ENCODE data around the gene LCN6.
"Not testable (repeated sequence)": the region's sequence is repeated elsewhere in the genome, so short reads cannot be mapped to it uniquely, and the experiment has no call there.

The LCN6 gene

DNA sequence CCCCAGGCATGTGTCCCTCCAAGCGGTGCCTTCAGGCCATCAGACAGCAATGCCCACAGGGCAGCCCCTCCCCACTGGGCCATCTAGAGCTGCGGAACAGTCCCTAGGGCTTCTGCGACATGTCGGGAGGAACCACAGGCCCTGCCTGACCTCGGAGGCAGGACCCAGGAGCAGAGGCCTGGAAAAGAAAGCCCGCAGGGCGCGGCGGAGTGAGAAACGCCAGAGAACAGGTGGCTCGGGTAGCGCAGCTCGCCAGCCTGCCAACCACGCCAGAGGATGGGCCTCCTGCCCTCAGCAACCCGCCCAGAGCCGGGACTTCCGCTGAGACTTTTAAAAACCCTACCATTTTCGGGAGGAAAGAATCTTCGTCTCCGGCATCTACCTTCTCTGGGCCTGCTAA is 9.0 kb upstream of the LCN6 start:
- H3K4me3 ChIP-seq (ENCODE audit: low read depth, low read length), result no peak overlapping the region
- H3K4me1 ChIP-seq (ENCODE audit: control insufficient read depth, insufficient read depth, low read length, unreplicated experiment), result no peaks in the 10 kb centered on the region
- H3K36me3 ChIP-seq (ENCODE audit: insufficient read depth, low read length), result no peaks in the 10 kb centered on the region
- no peaks in the 10 kb centered on the region for H3K27me3 ChIP-seq (ENCODE audit: insufficient read depth, low read length)
- no peak overlapping the region for H3K27ac ChIP-seq (ENCODE audit: low read depth, low read length)
- no peaks in the 10 kb centered on the region for H3K79me2 ChIP-seq (ENCODE audit: control insufficient read depth, insufficient read depth, low read length, unreplicated experiment)
- no peak overlapping the region for H2AFZ ChIP-seq (ENCODE audit: low read length, unreplicated experiment)

GRCh38 chr9:136756836-136757235 is 8.5 kb upstream of the LCN6 start:
- no peaks in the 10 kb centered on the region for H3K36me3 ChIP-seq (ENCODE audit: insufficient read depth, low read length)
- H3K4me1 ChIP-seq (ENCODE audit: control insufficient read depth, insufficient read depth, low read length, unreplicated experiment), result no peaks in the 10 kb centered on the region
- H3K27ac ChIP-seq (ENCODE audit: low read depth, low read length), result no peak overlapping the region
- H3K4me3 ChIP-seq (ENCODE audit: low read depth, low read length), result no peak overlapping the region
- H2AFZ ChIP-seq (ENCODE audit: low read length, unreplicated experiment), result no peak overlapping the region
- H3K79me2 ChIP-seq (ENCODE audit: control insufficient read depth, insufficient read depth, low read length, unreplicated experiment), result no peaks in the 10 kb centered on the region
- H3K27me3 ChIP-seq (ENCODE audit: insufficient read depth, low read length), result peaks cover 2% of the 10 kb centered on the region; the same call in 1 of the 2 replicates

GRCh38 chr9:136756134-136756438 is 7.8 kb upstream of the LCN6 start:
- H3K36me3 ChIP-seq (ENCODE audit: insufficient read depth, low read length), result no peaks in the 10 kb centered on the region
- H2AFZ ChIP-seq (ENCODE audit: low read length, unreplicated experiment), result no peak overlapping the region
- no peak overlapping the region for H3K4me3 ChIP-seq (ENCODE audit: low read depth, low read length)
- peaks cover 10% of the 10 kb centered on the region for H3K27me3 ChIP-seq (ENCODE audit: insufficient read depth, low read length)
- H3K4me1 ChIP-seq (ENCODE audit: control insufficient read depth, insufficient read depth, low read length, unreplicated experiment), result no peaks in the 10 kb centered on the region
- H3K79me2 ChIP-seq (ENCODE audit: control insufficient read depth, insufficient read depth, low read length, unreplicated experiment), result no peaks in the 10 kb centered on the region
- H3K27ac ChIP-seq (ENCODE audit: low read depth, low read length), result no peak overlapping the region

DNA sequence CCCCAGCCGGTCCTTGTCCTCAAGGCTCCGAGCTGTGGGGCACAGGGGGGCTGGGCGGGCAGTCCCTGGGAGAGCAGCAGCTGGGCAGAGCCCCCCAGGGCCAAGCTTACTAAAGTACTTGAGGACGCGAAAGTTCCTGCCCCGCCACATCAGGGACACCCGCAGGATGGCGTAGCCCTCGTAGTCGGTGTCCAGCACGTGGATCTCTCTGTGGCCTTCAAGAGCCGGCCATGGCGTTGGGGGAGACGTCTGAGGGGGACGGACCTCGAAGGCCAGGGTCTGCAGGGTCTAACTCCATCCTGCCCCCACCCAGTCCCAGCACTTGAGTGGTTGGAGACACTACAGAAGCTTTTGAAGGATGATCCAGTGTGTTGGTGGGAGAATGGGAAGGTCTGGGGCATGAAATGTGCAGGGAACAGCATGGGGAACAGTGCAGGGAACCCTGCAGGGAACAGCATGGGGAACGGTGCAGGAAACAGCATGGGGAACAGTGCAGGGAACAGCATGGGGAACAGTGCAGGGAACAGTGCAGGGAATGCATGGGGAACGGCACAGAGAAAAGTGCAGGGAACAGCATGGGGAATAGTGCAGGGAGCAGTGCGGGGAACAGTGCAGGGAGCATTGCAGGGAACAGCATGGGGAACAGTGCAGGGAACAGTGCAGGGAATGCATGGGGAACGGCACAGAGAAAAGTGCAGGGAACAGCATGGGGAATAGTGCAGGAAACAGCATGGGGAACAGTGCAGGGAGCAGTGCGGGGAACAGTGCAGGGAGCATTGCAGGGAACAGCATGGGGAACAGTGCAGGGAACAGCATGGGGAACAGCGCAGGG is 7.2 kb upstream of the LCN6 start:
- H3K36me3 ChIP-seq (ENCODE audit: insufficient read depth, low read length); H3K27ac ChIP-seq (ENCODE audit: low read depth, low read length); H3K79me2 ChIP-seq (ENCODE audit: control insufficient read depth, insufficient read depth, low read length, unreplicated experiment); H3K4me3 ChIP-seq (ENCODE audit: low read depth, low read length); H3K4me1 ChIP-seq (ENCODE audit: control insufficient read depth, insufficient read depth, low read length, unreplicated experiment); H2AFZ ChIP-seq (ENCODE audit: low read length, unreplicated experiment): not testable (repeated sequence)
- H3K27me3 ChIP-seq (ENCODE audit: insufficient read depth, low read length), result peaks cover 11% of the 10 kb centered on the region

GRCh38 chr9:136754626-136755301 is 6.4 kb upstream of the LCN6 start:
- Histone ChIP-seq H3K27ac (ENCODE audit: low read depth, low read length) (no peak overlapping the region), H3K27me3 (ENCODE audit: insufficient read depth, low read length) (peaks cover 11% of the 10 kb centered on the region), H3K36me3 (ENCODE audit: insufficient read depth, low read length) (no peaks in the 10 kb centered on the region), H2AFZ (ENCODE audit: low read length, unreplicated experiment) (no peak overlapping the region), H3K4me1 (ENCODE audit: control insufficient read depth, insufficient read depth, low read length, unreplicated experiment) (no peaks in the 10 kb centered on the region), H3K4me3 (ENCODE audit: low read depth, low read length) (no peak overlapping the region), H3K79me2 (ENCODE audit: control insufficient read depth, insufficient read depth, low read length, unreplicated experiment) (no peaks in the 10 kb centered on the region)

DNA sequence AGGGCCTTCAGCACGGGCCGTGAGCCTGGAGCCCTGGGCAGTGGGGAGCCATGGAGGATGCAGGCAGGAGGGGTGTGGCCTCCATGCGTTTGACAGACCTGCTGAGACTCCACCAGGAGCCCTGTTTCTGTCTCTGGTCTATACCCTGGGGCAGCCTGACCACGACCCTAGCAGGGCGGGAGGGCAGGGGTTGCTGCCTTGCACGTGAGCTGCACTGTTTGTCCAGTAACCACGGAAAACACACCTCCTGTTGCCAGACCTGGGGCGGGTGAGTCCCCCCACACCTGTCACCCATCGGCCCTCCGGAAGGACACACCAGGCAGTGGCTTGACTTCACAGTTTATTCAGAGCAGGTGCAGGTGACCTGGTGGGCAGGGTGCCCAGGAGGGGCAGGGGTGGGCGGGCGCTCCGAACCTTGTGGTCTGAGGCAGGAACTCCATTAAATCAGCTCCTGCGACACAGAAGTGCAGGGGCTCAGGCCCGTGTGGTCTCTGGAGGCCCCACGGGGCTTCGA is 5.8 kb upstream of the LCN6 start:
- Histone ChIP-seq H3K36me3 (ENCODE audit: insufficient read depth, low read length) (no peaks in the 10 kb centered on the region), H2AFZ (ENCODE audit: low read length, unreplicated experiment) (no peak overlapping the region), H3K4me1 (ENCODE audit: control insufficient read depth, insufficient read depth, low read length, unreplicated experiment) (no peaks in the 10 kb centered on the region), H3K27me3 (ENCODE audit: insufficient read depth, low read length) (peaks cover 11% of the 10 kb centered on the region), H3K79me2 (ENCODE audit: control insufficient read depth, insufficient read depth, low read length, unreplicated experiment) (no peaks in the 10 kb centered on the region), H3K4me3 (ENCODE audit: low read depth, low read length) (no peak overlapping the region), H3K27ac (ENCODE audit: low read depth, low read length) (no peak overlapping the region)

- no peaks in the 10 kb centered on the region for H3K4me1 ChIP-seq (ENCODE audit: control insufficient read depth, insufficient read depth, low read length, unreplicated experiment)
- no peak overlapping the region for H3K4me3 ChIP-seq (ENCODE audit: low read depth, low read length)
- H3K79me2 ChIP-seq (ENCODE audit: control insufficient read depth, insufficient read depth, low read length, unreplicated experiment), result no peaks in the 10 kb centered on the region
- peaks cover 11% of the 10 kb centered on the region for H3K27me3 ChIP-seq (ENCODE audit: insufficient read depth, low read length)
- H3K36me3 ChIP-seq (ENCODE audit: insufficient read depth, low read length), result no peaks in the 10 kb centered on the region
- no peak overlapping the region for H2AFZ ChIP-seq (ENCODE audit: low read length, unreplicated experiment)
- no peak overlapping the region for H3K27ac ChIP-seq (ENCODE audit: low read depth, low read length)
Measured at GRCh38 chr9:136753371-136754058, 5.2 kb upstream of the LCN6 start.

DNA sequence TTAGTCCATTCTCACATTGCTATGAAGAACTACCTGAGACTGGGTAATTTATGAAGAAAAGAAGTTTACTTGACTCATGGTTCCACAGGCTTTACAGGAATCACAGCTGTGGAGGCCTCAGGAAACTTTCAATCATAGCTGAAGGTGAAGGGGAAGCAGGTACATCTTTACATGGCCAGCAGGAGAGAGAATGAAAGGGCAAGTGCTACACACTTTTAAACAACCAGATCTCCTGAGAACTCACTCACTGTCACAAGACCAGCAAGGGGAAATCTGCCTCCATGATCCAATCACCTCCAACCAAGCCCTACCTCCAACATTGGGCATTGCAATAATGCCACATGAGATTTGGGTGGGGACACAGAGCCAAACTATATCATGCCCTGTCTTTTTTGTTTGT is 3.5 kb upstream of the LCN6 start:
- Histone ChIP-seq H3K27ac (ENCODE audit: low read depth, low read length) (no peak overlapping the region), H3K27me3 (ENCODE audit: insufficient read depth, low read length) (peaks cover 11% of the 10 kb centered on the region), H3K4me1 (ENCODE audit: control insufficient read depth, insufficient read depth, low read length, unreplicated experiment) (no peaks in the 10 kb centered on the region), H3K36me3 (ENCODE audit: insufficient read depth, low read length) (no peaks in the 10 kb centered on the region), H3K4me3 (ENCODE audit: low read depth, low read length) (no peak overlapping the region), H3K79me2 (ENCODE audit: control insufficient read depth, insufficient read depth, low read length, unreplicated experiment) (no peaks in the 10 kb centered on the region), H2AFZ (ENCODE audit: low read length, unreplicated experiment) (no peak overlapping the region)

DNA sequence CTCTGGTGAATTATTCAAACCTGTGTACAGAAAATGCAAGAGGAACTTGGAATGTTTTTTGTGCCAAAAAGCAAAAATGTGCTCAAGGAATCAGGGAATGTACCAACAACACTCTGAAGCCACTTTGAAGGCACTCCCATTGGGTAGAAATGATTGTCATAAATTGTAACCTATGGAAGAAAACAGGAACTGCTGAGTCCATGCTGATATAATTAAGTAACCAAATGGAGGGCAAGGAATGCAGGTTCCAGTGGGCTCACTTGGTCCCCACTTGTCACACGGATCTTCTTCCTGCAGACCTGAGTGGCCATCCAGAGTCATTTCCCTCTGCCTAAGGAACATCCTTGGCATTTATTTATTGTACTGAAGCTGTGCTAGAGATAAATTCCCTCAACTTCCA is 2.9 kb upstream of the LCN6 start:
- no peaks in the 10 kb centered on the region for H3K36me3 ChIP-seq (ENCODE audit: insufficient read depth, low read length)
- H3K4me3 ChIP-seq (ENCODE audit: low read depth, low read length), result no peak overlapping the region
- no peaks in the 10 kb centered on the region for H3K4me1 ChIP-seq (ENCODE audit: control insufficient read depth, insufficient read depth, low read length, unreplicated experiment)

GRCh38 chr9:136750526-136750925 is 2.2 kb upstream of the LCN6 start:
- no peaks in the 10 kb centered on the region for H3K79me2 ChIP-seq (ENCODE audit: control insufficient read depth, insufficient read depth, low read length, unreplicated experiment)
- H3K36me3 ChIP-seq (ENCODE audit: insufficient read depth, low read length), result no peaks in the 10 kb centered on the region
- H3K27me3 ChIP-seq (ENCODE audit: insufficient read depth, low read length), result peaks cover 11% of the 10 kb centered on the region
- H2AFZ ChIP-seq (ENCODE audit: low read length, unreplicated experiment), result no peak overlapping the region
- no peaks in the 10 kb centered on the region for H3K4me1 ChIP-seq (ENCODE audit: control insufficient read depth, insufficient read depth, low read length, unreplicated experiment)
- H3K27ac ChIP-seq (ENCODE audit: low read depth, low read length), result no peak overlapping the region
- no peak overlapping the region for H3K4me3 ChIP-seq (ENCODE audit: low read depth, low read length)

More for the DNA sequence above, 2.9 kb upstream of the LCN6 start:
- no peak overlapping the region for H2AFZ ChIP-seq (ENCODE audit: low read length, unreplicated experiment)
- H3K27me3 ChIP-seq (ENCODE audit: insufficient read depth, low read length), result peaks cover 11% of the 10 kb centered on the region
- H3K27ac ChIP-seq (ENCODE audit: low read depth, low read length), result no peak overlapping the region
- H3K79me2 ChIP-seq (ENCODE audit: control insufficient read depth, insufficient read depth, low read length, unreplicated experiment), result no peaks in the 10 kb centered on the region

Data from ACC112 (cell line).